Nephron progenitor cell (in vitro differentiated cells): ENCODE results near the gene TPH1.
"Not testable (repeated sequence)": the region's sequence is repeated elsewhere in the genome, so short reads cannot be mapped to it uniquely, and the experiment has no call there.

Experiments used
- DNase-seq: peaks from one replicate; pipeline ENCODE4 v3.0.0; 2021
- H3K27ac Mint-ChIP-seq: 2 replicates; pipeline ENCODE4 v1.8.0; 2021; ENCODE audit warnings: mild to moderate bottlenecking, moderate library complexity, mixed read lengths
- H3K27me3 Mint-ChIP-seq: 2 replicates; pipeline ENCODE4 v1.8.0; 2021; ENCODE audit warnings: mild to moderate bottlenecking, low read depth, mixed read lengths; ENCODE audit not compliant: poor library complexity
- H3K36me3 Mint-ChIP-seq: 2 replicates; pipeline ENCODE4 v1.8.0; 2021; ENCODE audit warnings: low read depth, mixed read lengths
- H3K4me1 Mint-ChIP-seq: 2 replicates; pipeline ENCODE4 v1.8.0; 2021; ENCODE audit warnings: mixed read lengths
- H3K4me3 Mint-ChIP-seq: 2 replicates; pipeline ENCODE4 v1.8.0; 2021; ENCODE audit warnings: mild to moderate bottlenecking, moderate library complexity, mixed read lengths
- H3K9me3 Mint-ChIP-seq: 2 replicates; pipeline ENCODE4 v1.8.0; 2021; ENCODE audit warnings: mild to moderate bottlenecking, moderate library complexity, mixed read lengths
- TF ChIP-seq, protein P1 (sequence below): fragments of 200-600 bp; sonication (generic); IDR thresholded peaks from 2 replicates; pipeline ENCODE4 v1.5.0; 2021; ENCODE audit warnings: antibody characterized with exemption

TPH1 gene

DNA sequence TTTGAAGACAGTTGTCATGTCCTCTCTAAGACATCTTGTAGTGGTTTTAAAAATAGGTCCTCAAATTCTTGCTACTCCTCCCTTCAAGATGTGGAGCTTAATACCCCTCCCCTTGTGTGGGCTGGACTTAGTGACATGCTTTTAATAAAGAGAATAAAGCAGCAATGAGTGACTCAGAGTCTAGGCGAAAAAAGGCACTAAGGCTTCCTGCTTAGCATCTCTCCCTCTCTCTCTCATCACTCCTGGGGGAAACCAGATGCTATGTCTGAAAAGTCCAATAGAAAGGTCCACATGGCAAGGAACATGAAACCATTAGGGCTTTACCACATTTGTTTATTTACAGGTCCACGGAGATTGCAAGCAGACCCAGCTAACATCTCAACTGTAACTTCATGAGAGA is 44.9 kb downstream of the TPH1 start:
- Mint-ChIP-seq H3K4me3 (no peak overlapping the region), H3K9me3 (no peaks in the 10 kb centered on the region), H3K27ac (no peak overlapping the region), H3K36me3 (peaks cover 16% of the 10 kb centered on the region), H3K4me1 (no peaks in the 10 kb centered on the region), H3K27me3 (no peaks in the 10 kb centered on the region)
- DNase-seq: no peak
- TF ChIP-seq, protein P1, sequence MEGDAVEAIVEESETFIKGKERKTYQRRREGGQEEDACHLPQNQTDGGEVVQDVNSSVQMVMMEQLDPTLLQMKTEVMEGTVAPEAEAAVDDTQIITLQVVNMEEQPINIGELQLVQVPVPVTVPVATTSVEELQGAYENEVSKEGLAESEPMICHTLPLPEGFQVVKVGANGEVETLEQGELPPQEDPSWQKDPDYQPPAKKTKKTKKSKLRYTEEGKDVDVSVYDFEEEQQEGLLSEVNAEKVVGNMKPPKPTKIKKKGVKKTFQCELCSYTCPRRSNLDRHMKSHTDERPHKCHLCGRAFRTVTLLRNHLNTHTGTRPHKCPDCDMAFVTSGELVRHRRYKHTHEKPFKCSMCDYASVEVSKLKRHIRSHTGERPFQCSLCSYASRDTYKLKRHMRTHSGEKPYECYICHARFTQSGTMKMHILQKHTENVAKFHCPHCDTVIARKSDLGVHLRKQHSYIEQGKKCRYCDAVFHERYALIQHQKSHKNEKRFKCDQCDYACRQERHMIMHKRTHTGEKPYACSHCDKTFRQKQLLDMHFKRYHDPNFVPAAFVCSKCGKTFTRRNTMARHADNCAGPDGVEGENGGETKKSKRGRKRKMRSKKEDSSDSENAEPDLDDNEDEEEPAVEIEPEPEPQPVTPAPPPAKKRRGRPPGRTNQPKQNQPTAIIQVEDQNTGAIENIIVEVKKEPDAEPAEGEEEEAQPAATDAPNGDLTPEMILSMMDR: no peak

DNA sequence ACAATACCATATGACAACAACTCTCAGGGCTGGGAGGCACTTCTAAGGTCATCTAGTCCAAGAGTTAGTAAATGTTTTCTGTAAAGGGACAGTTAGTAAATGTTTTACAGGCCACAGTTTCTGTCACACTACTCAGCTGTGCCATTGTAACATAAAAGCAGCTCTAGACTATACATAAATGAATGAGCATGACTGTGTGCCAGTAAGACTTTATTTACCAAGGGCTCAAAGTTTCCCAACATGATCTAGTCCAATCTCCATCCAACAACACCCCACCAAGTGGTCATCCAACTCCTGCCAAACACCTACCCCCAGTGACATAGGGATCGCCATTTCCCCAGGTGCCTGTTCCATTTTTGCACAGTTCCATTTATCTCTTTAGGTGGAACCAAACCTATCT is 45.3 kb downstream of the TPH1 start:
- TF ChIP-seq, protein P1: no peak
- DNase-seq: no peak
- Mint-ChIP-seq H3K27me3 (no peaks in the 10 kb centered on the region), H3K4me3 (no peak overlapping the region), H3K4me1 (no peaks in the 10 kb centered on the region), H3K27ac (no peak overlapping the region), H3K9me3 (no peaks in the 10 kb centered on the region), H3K36me3 (peaks cover 16% of the 10 kb centered on the region)

DNA sequence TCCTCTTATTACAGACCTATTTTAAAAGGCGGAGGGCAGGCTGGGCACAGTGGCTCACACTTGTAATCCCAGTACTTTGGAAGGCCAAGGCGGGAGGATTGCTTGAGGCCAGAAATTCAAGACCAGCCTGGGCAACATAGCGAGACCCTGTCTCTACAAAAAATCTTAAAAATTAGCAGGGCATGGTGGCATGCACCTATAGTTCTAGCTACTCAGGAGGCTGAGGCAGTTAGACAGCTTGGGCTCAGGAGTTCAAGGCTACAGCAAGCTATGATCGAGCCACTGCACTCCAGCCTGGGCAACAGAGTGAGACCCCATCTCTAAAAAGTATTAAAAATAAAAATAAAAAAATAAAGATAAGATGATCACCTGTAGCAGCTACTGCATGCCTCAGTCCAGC is 45.9 kb downstream of the TPH1 start:
- not testable (repeated sequence) for H3K4me1 Mint-ChIP-seq, DNase-seq, H3K4me3 Mint-ChIP-seq, H3K27ac Mint-ChIP-seq, H3K9me3 Mint-ChIP-seq, H3K27me3 Mint-ChIP-seq
- peaks cover 16% of the 10 kb centered on the region for H3K36me3 Mint-ChIP-seq
